ENCODE results near the gene POC1A.

GRCh38 chr3:52039426-52039825 is 114.8 kb downstream of the POC1A start:
- no peak for TF ChIP-seq CTCF (IDR thresholded peaks at IDR 0.05 in 8 of 11, conservative IDR thresholded peaks at IDR 0.05 in 3 of 11)
- TF ChIP-seq POLR2AphosphoS5 (IDR thresholded peaks at IDR 0.05): no peak
